Liver (tissue), 9 donors: ENCODE results near the gene STAT3. TPM values are rescaled to one million over a fixed set of nuclear protein-coding genes. Genes with fewer than 3 reads are reported as not detected.

Experiments
- DNase-seq: peaks from one replicate; pipeline ENCODE4 v3.0.0-alpha.2; 2017; ENCODE audit warnings: low spot score
- H3K27ac ChIP-seq, 2 donors: one replicate each; pipeline ENCODE4 v1.7.0; 2013; ENCODE audit warnings: inconsistent platforms in 2 of 2, low read length in 2 of 2, control low read depth in 1 of 2, low read depth in 1 of 2, mild to moderate bottlenecking in 1 of 2
- H3K27me3 ChIP-seq, 4 donors: one replicate each; pipeline versions ENCODE4 v1.6.1 to v1.7.0; 2013; ENCODE audit warnings: low read length in 3 of 4, inconsistent platforms in 1 of 4, mild to moderate bottlenecking in 1 of 4, moderate library complexity in 1 of 4; ENCODE audit not compliant: control insufficient read depth in 4 of 4, insufficient read depth in 4 of 4
- H3K36me3 ChIP-seq, 4 donors: one replicate each; pipeline versions ENCODE4 v1.6.1 to v1.7.0; 2013; ENCODE audit warnings: low read length in 3 of 4, mild to moderate bottlenecking in 3 of 4, low read depth in 1 of 4, moderate library complexity in 1 of 4; ENCODE audit not compliant: control insufficient read depth in 4 of 4, insufficient read depth in 3 of 4
- H3K4me1 ChIP-seq, 4 donors: one replicate each; pipeline versions ENCODE4 v1.6.1 to v1.7.0; 2013; ENCODE audit warnings: low read length in 3 of 4, mild to moderate bottlenecking in 3 of 4, moderate library complexity in 1 of 4; ENCODE audit not compliant: control insufficient read depth in 4 of 4, insufficient read depth in 4 of 4
- H3K4me3 ChIP-seq, 3 donors: one replicate each; pipeline versions ENCODE4 v1.6.1 to v1.7.0; 2013; ENCODE audit warnings: low read length in 3 of 3, control low read depth in 1 of 3, low read depth in 1 of 3, mild to moderate bottlenecking in 1 of 3
- H3K9ac ChIP-seq, 2 donors: one replicate each; pipeline ENCODE4 v1.7.0; 2013; ENCODE audit warnings: low read length in 2 of 2, mild to moderate bottlenecking in 2 of 2, moderate library complexity in 2 of 2, control low read depth in 1 of 2, low read depth in 1 of 2
- H3K9me3 ChIP-seq, 4 donors: one replicate each; pipeline versions ENCODE4 v1.6.1 to v1.7.0; 2013; ENCODE audit warnings: low read length in 3 of 4; ENCODE audit not compliant: control insufficient read depth in 4 of 4
- EGR1 ChIP-seq, 2 donors: IDR thresholded peaks; 2 replicates each; pipeline ENCODE4 v1.6.1; 2016 to 2018; ENCODE audit warnings: antibody characterized with exemption in 2 of 2, low read depth in 2 of 2
- FOXA1 ChIP-seq: IDR thresholded peaks from 2 replicates; pipeline ENCODE4 v1.6.1; 2016; ENCODE audit warnings: antibody characterized with exemption
- FOXA2 ChIP-seq: IDR thresholded peaks from 2 replicates; pipeline ENCODE4 v1.6.1; 2016; ENCODE audit warnings: antibody characterized with exemption
- GABPA ChIP-seq, 2 donors: IDR thresholded peaks in 1 of 2; conservative IDR thresholded peaks in 1 of 2; 2 replicates each; pipeline ENCODE4 v1.6.1; 2016; ENCODE audit warnings: antibody characterized with exemption in 2 of 2, mild to moderate bottlenecking in 1 of 2, moderate library complexity in 1 of 2
- HNF4A ChIP-seq, 2 donors: conservative IDR thresholded peaks; 2 replicates each; pipeline ENCODE4 v1.6.1; 2016; ENCODE audit warnings: antibody characterized with exemption in 2 of 2, mild to moderate bottlenecking in 2 of 2
- HNF4G ChIP-seq: IDR thresholded peaks from 2 replicates; pipeline ENCODE4 v1.6.1; 2016; ENCODE audit warnings: antibody characterized with exemption
- JUND ChIP-seq, 2 donors: IDR thresholded peaks; 2 replicates each; pipeline ENCODE4 v1.6.1; 2016; ENCODE audit warnings: antibody characterized with exemption in 2 of 2
- NR2F2 ChIP-seq: IDR thresholded peaks from 2 replicates; pipeline ENCODE4 v1.6.1; 2016; ENCODE audit warnings: antibody characterized with exemption
- RAD21 ChIP-seq, 2 donors: IDR thresholded peaks; 2 replicates each; pipeline ENCODE4 v1.6.1; 2016; ENCODE audit warnings: antibody characterized with exemption in 2 of 2, mild to moderate bottlenecking in 2 of 2
- RXRA ChIP-seq, 2 donors: IDR thresholded peaks; 2 replicates each; pipeline ENCODE4 v1.6.1; 2017 to 2018; ENCODE audit warnings: antibody characterized with exemption in 2 of 2, mild to moderate bottlenecking in 1 of 2
- SP1 ChIP-seq: IDR thresholded peaks from 2 replicates; pipeline ENCODE4 v1.6.1; 2018; ENCODE audit warnings: antibody characterized with exemption, mild to moderate bottlenecking
- TAF1 ChIP-seq: conservative IDR thresholded peaks from 2 replicates; pipeline ENCODE4 v1.6.1; 2016; ENCODE audit warnings: antibody characterized with exemption, mild to moderate bottlenecking
- YY1 ChIP-seq: IDR thresholded peaks from 2 replicates; pipeline ENCODE4 v1.6.1; 2016; ENCODE audit warnings: antibody characterized with exemption, mild to moderate bottlenecking
- WGBS: extraction: QIAGEN DNeasy Blood & Tissue Kit; methylation state at CpG from one replicate; pipeline ENCODE4 v1.1.7; 2013; 5-methylcytosine and 5-hydroxymethylcytosine counted together
- polyA plus RNA-seq, 2 donors: library from polyadenylated mRNA; stranded (reverse) in 1 of 2; unstranded in 1 of 2; fragments of 200-250 nt in 1 of 2; fragments of >200 nt in 1 of 2; fragmentation: Nextera tagmentation in 1 of 2; extraction: Ambion mirVana in 1 of 2; gene quantifications; one replicate each; pipeline versions ENCODE4 v1.2.1 to v1.2.3, GENCODE V29; 2013 to 2015
- total RNA-seq, 2 donors: library from RNA; depleted of rRNA; stranded (reverse); fragments of >200 nt; gene quantifications; one replicate each; pipeline ENCODE4 v1.2.3, GENCODE V29; 2014
- TF ChIP-seq, protein P1 (sequence below): IDR thresholded peaks from 2 replicates; pipeline ENCODE4 v1.6.1; 2016; ENCODE audit warnings: antibody characterized with exemption
- TF ChIP-seq, protein P2 (sequence below): fragments of 150-350 bp; IDR thresholded peaks from 2 replicates; pipeline ENCODE4 v1.5.1; 2017; ENCODE audit warnings: improper control_type of control experiment, low read depth, low read length; ENCODE audit not compliant: missing input control
- TF ChIP-seq, protein P3 (sequence below): IDR thresholded peaks from 2 replicates; pipeline ENCODE4 v1.6.1; 2016; ENCODE audit warnings: antibody characterized with exemption, mild to moderate bottlenecking
- TF ChIP-seq, protein P4 (sequence below): IDR thresholded peaks from 2 replicates; pipeline ENCODE4 v1.6.1; 2016; ENCODE audit warnings: antibody characterized with exemption
- TF ChIP-seq, protein P5 (sequence below): IDR thresholded peaks from 2 replicates; pipeline ENCODE4 v1.6.1; 2016; ENCODE audit warnings: antibody characterized with exemption
- donor health status: healthy.
- donor health status: healthy.
- donor health status: healthy.
- donor health status: healthy.
- donor health status: healthy.

STAT3 gene
- total and polyA plus RNA-seq, 4 donors: 68.7 to 301 (median 114) TPM

DNA sequence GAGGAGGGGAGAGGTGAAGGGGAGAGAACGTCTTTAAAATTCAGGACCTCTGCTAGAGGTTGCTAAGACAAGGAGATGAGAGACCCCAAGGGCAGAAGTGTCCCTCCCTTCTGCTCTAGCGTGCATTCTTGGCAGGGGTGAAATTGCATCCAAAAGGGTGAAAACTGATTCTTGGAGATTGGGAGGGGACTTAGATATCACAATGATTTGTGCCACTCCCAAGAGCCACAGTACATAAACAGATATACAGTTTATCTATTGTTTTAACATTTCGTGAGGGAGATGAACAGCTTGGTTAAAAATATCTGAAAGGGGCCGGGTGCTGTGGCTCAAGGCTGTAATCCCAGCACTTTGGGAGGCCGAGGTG lies 22.1 kb upstream of the STAT3 start:
- no peak for TF ChIP-seq RXRA (IDR thresholded peaks at IDR 0.05)
- Histone ChIP-seq H3K27ac (no peak overlapping the region), H3K4me3 (no peak overlapping the region), H3K27me3 (no peaks in the 10 kb centered on the region), H3K9ac (no peak overlapping the region), H3K4me1 (peaks cover 0 to 2% (median 1%) of the 10 kb centered on the region in 4 donors), H3K36me3 (no peaks in the 10 kb centered on the region), H3K9me3 (no peaks in the 10 kb centered on the region)
- WGBS: 87% methylated on average over 5 of the region's 5 CpGs
- no peak for DNase-seq

DNA sequence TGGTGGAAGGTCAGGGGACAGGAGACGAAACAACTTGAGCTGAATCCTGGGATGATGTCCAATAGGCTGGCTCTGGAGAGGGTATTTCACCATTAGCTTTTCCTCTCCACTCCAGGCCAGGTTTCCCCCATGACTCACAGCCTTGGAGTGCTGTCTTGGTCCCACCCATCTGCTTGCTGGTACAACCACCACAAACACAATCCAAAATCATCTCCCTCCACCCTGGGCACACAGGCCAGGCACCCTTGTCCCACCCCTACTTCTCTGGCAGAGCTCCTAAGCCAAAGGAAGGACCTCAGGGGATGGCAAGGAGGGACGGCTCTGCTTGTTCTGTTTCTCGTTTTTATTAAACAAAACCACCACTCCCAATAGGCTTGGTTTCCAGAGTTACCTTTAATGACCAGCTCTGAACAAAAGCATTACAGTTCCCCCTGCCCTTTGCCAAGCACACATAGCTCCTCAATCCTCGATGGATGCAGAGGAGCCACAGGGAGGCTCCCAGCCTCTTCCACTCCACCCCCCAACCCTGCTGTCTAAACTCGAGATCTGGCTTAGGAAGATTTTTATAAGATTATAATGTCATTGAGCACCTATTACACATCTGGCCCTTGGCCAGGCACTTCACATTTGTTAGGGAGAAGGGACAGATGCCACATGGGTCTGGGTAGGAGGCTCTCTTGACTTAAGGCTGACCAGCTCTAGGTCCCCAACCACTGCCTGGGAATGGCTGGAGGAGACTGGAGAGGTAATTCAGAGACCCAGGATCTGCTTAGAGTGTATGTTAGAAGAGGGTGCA lies 21.5 kb upstream of the STAT3 start:
- Histone ChIP-seq H3K4me3 (no peak overlapping the region), H3K4me1 (peaks cover 0 to 2% (median 1%) of the 10 kb centered on the region in 4 donors), H3K27ac (peak overlapping the region in 1 of 2 donors; percentile 46), H3K27me3 (no peaks in the 10 kb centered on the region), H3K36me3 (no peaks in the 10 kb centered on the region), H3K9ac (no peak overlapping the region), H3K9me3 (no peaks in the 10 kb centered on the region)
- 46% methylated on average over 5 of the region's 5 CpGs for WGBS
- DNase-seq: no peak
- TF ChIP-seq, protein P1, sequence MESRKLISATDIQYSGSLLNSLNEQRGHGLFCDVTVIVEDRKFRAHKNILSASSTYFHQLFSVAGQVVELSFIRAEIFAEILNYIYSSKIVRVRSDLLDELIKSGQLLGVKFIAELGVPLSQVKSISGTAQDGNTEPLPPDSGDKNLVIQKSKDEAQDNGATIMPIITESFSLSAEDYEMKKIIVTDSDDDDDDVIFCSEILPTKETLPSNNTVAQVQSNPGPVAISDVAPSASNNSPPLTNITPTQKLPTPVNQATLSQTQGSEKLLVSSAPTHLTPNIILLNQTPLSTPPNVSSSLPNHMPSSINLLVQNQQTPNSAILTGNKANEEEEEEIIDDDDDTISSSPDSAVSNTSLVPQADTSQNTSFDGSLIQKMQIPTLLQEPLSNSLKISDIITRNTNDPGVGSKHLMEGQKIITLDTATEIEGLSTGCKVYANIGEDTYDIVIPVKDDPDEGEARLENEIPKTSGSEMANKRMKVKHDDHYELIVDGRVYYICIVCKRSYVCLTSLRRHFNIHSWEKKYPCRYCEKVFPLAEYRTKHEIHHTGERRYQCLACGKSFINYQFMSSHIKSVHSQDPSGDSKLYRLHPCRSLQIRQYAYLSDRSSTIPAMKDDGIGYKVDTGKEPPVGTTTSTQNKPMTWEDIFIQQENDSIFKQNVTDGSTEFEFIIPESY: no peak
- TF ChIP-seq NR2F2: no peak
- TF ChIP-seq, protein P2, sequence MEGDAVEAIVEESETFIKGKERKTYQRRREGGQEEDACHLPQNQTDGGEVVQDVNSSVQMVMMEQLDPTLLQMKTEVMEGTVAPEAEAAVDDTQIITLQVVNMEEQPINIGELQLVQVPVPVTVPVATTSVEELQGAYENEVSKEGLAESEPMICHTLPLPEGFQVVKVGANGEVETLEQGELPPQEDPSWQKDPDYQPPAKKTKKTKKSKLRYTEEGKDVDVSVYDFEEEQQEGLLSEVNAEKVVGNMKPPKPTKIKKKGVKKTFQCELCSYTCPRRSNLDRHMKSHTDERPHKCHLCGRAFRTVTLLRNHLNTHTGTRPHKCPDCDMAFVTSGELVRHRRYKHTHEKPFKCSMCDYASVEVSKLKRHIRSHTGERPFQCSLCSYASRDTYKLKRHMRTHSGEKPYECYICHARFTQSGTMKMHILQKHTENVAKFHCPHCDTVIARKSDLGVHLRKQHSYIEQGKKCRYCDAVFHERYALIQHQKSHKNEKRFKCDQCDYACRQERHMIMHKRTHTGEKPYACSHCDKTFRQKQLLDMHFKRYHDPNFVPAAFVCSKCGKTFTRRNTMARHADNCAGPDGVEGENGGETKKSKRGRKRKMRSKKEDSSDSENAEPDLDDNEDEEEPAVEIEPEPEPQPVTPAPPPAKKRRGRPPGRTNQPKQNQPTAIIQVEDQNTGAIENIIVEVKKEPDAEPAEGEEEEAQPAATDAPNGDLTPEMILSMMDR: no peak
- no peak for TF ChIP-seq TAF1
- TF ChIP-seq SP1: no peak
- no peak for TF ChIP-seq HNF4G
- no peak for TF ChIP-seq YY1
- no peak for TF ChIP-seq RXRA (IDR thresholded peaks at IDR 0.05)
- no peak for TF ChIP-seq EGR1 (IDR thresholded peaks at IDR 0.05; ENCODE audit: low read depth in 2 of 2)
- TF ChIP-seq, protein P3, sequence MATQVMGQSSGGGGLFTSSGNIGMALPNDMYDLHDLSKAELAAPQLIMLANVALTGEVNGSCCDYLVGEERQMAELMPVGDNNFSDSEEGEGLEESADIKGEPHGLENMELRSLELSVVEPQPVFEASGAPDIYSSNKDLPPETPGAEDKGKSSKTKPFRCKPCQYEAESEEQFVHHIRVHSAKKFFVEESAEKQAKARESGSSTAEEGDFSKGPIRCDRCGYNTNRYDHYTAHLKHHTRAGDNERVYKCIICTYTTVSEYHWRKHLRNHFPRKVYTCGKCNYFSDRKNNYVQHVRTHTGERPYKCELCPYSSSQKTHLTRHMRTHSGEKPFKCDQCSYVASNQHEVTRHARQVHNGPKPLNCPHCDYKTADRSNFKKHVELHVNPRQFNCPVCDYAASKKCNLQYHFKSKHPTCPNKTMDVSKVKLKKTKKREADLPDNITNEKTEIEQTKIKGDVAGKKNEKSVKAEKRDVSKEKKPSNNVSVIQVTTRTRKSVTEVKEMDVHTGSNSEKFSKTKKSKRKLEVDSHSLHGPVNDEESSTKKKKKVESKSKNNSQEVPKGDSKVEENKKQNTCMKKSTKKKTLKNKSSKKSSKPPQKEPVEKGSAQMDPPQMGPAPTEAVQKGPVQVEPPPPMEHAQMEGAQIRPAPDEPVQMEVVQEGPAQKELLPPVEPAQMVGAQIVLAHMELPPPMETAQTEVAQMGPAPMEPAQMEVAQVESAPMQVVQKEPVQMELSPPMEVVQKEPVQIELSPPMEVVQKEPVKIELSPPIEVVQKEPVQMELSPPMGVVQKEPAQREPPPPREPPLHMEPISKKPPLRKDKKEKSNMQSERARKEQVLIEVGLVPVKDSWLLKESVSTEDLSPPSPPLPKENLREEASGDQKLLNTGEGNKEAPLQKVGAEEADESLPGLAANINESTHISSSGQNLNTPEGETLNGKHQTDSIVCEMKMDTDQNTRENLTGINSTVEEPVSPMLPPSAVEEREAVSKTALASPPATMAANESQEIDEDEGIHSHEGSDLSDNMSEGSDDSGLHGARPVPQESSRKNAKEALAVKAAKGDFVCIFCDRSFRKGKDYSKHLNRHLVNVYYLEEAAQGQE: no peak
- no peak for TF ChIP-seq FOXA1
- TF ChIP-seq, protein P4, sequence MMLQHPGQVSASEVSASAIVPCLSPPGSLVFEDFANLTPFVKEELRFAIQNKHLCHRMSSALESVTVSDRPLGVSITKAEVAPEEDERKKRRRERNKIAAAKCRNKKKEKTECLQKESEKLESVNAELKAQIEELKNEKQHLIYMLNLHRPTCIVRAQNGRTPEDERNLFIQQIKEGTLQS: no peak
- no peak for TF ChIP-seq HNF4A (conservative IDR thresholded peaks at IDR 0.05)
- no peak for TF ChIP-seq JUND (IDR thresholded peaks at IDR 0.05)
- TF ChIP-seq GABPA (IDR thresholded peaks at IDR 0.05 in 1 of 2, conservative IDR thresholded peaks at IDR 0.05 in 1 of 2): no peak
- no peak for TF ChIP-seq RAD21 (IDR thresholded peaks at IDR 0.05)
- TF ChIP-seq, protein P5, sequence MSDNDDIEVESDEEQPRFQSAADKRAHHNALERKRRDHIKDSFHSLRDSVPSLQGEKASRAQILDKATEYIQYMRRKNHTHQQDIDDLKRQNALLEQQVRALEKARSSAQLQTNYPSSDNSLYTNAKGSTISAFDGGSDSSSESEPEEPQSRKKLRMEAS: no peak
- no peak for TF ChIP-seq FOXA2
